Ectodermal cell (in vitro differentiated cells): ENCODE results near the gene PLXDC1.

Source experiments
- H3K27ac ChIP-seq: 2 replicates; pipeline ENCODE4 v1.7.0; 2013; ENCODE audit warnings: mild to moderate bottlenecking, low read depth, low read length; ENCODE audit not compliant: insufficient read depth, poor library complexity, severe bottlenecking
- H3K27me3 ChIP-seq: 2 replicates; pipeline ENCODE4 v1.7.0; 2013; ENCODE audit warnings: mild to moderate bottlenecking, low read length; ENCODE audit not compliant: insufficient read depth, control insufficient read depth, poor library complexity, severe bottlenecking
- H3K36me3 ChIP-seq: one replicate; pipeline ENCODE4 v1.7.0; 2013; ENCODE audit warnings: low read length; ENCODE audit not compliant: control insufficient read depth, insufficient read depth
- H3K4me1 ChIP-seq: one replicate; pipeline ENCODE4 v1.7.0; 2013; ENCODE audit warnings: low read length; ENCODE audit not compliant: control insufficient read depth, insufficient read depth
- H3K4me3 ChIP-seq: 2 replicates; pipeline ENCODE4 v1.7.0; 2013; ENCODE audit warnings: low read depth, low read length, control low read depth; ENCODE audit not compliant: insufficient read depth
- H3K9me3 ChIP-seq: 2 replicates; pipeline ENCODE4 v1.7.0; 2013; ENCODE audit warnings: mild to moderate bottlenecking, low read length, moderate library complexity; ENCODE audit not compliant: control insufficient read depth
- WGBS, 2 experiments: methylation state at CpG; one replicate each; pipeline ENCODE4 v1.1.7; 2013; ENCODE audit warnings: missing lambda C conversion rate in 2 of 2; 5-methylcytosine and 5-hydroxymethylcytosine counted together

The PLXDC1 gene

DNA sequence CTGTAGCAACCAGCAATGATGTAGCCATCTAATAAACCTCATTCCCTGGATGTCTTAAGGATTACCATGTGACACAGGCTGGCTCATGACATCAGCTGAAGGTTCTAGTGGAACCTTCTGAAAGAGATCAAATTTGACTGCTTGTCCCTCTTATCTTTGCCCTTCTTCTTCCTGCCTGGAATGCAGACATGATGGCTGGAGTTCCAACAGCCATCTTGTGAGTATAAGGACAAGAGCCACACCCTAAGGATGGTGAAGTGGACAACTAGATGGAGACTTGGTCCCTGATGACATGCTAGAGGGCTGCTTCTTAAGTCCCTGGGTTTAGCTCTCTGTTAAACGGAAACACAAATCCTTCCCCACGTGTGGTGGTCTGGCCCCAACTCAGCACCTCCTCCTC lies 37.6 kb downstream of the PLXDC1 start:
- Histone ChIP-seq H3K36me3 (no peaks in the 10 kb centered on the region), H3K4me1 (peaks cover 4% of the 10 kb centered on the region), H3K9me3 (no peaks in the 10 kb centered on the region), H3K4me3 (no peak overlapping the region), H3K27me3 (no peaks in the 10 kb centered on the region), H3K27ac (no peak overlapping the region)
- WGBS, 2 experiments, result 87 to 92% methylated on average over 2 of the region's 2 CpGs

DNA sequence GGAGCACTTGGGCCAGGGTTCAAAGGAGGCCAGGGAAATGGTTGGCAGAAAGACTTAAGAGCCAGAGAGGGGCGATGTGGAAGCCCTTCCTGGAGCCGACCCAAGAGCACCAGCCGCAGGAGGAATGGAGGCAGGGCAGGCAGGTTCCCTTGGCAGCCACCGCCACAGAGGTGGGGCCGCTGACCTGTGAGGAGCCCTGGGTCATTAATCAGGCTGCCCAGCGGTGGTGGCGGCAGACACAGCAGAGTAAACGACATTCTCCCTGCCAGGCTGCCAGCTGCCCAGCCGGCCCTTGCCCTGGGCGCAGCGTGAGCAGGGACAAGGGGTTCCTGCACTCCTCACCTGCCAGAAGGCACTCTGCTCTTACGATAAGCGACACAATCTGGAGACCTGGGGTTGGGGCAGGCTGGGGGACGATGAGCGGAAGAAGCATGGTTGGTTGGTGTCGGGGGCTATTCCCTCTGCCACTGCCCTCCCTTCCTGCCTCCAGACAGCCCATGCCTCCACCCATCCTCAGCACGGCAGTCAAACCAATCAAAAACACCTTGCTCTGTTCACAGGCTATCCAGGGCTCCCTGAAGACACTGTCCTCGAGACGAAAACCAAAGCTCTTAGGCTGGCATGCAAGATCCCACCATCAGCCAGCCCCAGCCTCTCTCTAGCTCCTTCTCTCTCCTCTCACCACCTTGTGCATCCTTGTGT lies 40.9 kb downstream of the PLXDC1 start:
- 83 to 85% methylated on average over 19 of the region's 19 CpGs for WGBS, 2 experiments
- H3K27ac ChIP-seq, result no peak overlapping the region
- H3K9me3 ChIP-seq, result no peaks in the 10 kb centered on the region

DNA sequence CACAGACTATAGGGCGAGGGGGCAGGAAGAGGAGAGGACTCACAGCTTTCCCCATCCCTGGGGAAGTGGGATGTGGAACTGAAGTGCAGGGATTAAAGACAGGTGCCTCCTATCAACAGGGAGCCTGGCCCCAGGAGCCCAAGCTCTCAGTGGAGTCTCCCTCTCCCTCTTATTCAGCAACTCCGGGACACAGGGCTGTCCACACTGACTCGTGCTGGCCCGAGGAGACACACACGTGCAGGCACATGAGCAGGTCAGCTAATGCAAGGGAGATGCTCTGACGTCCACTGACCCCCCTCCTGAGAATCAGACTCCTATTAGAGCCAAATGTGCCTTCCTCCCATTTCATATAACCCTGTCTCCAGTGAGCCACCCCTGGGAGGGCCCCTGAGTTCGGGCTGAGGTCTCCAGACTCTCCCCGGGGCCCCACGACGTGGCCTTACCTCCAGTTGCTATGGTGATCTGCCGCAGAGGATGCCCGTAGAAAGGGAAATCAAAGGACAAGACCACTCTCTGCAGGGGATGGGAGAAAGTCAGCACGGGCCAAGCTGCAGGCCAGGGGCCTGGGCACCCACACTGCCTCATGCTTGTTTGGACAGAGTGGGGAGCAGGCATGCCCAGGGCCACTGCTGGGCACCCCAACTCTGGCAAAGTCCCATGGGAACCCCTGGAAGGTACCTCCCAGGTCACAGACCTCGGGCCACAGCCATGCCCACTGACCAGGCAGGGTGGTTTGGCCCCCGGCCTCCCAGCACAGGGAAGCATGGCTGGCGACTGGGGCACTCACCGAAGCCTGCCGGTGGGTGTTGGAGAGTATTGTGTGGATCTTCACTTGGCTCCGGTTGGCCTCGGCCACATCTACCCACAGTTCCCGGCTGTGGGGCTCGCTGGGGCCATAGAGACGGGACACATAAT lies 42.7 kb downstream of the PLXDC1 start:
- Histone ChIP-seq H3K27ac (no peak overlapping the region), H3K36me3 (no peaks in the 10 kb centered on the region), H3K4me3 (no peak overlapping the region), H3K27me3 (no peaks in the 10 kb centered on the region), H3K4me1 (peaks cover 4% of the 10 kb centered on the region), H3K9me3 (no peaks in the 10 kb centered on the region)
- 90 to 91% methylated on average over 23 of the region's 23 CpGs for WGBS, 2 experiments

More for the DNA sequence above, 40.9 kb downstream of the PLXDC1 start:
- no peaks in the 10 kb centered on the region for H3K36me3 ChIP-seq
- H3K4me1 ChIP-seq, result peaks cover 4% of the 10 kb centered on the region
- H3K27me3 ChIP-seq, result no peaks in the 10 kb centered on the region
- no peak overlapping the region for H3K4me3 ChIP-seq

DNA sequence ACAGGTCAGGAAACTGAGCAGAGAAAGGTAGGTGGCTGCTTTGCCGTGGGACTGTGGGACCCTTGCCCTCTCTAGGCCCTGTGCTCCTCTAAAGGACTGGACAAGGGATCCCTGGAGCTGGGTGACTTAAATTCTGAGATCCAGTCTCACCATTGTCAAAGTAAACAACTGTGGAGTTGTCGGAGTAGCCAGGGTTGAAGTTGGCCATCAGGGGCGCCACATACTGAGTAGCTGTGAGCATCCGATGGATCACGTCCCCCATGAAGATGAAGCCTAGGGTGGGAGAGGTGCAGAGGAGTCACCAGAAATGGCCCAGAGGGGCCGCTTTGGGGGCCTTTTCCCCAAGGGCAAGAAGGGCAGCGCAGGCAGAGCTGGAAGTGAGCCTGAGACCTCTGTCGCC lies 43.5 kb downstream of the PLXDC1 start:
- Histone ChIP-seq H3K4me1 (peaks cover 4% of the 10 kb centered on the region), H3K27me3 (no peaks in the 10 kb centered on the region), H3K27ac (no peak overlapping the region), H3K4me3 (no peak overlapping the region), H3K9me3 (no peaks in the 10 kb centered on the region), H3K36me3 (no peaks in the 10 kb centered on the region)
- 88 to 89% methylated on average over 8 of the region's 8 CpGs for WGBS, 2 experiments

DNA sequence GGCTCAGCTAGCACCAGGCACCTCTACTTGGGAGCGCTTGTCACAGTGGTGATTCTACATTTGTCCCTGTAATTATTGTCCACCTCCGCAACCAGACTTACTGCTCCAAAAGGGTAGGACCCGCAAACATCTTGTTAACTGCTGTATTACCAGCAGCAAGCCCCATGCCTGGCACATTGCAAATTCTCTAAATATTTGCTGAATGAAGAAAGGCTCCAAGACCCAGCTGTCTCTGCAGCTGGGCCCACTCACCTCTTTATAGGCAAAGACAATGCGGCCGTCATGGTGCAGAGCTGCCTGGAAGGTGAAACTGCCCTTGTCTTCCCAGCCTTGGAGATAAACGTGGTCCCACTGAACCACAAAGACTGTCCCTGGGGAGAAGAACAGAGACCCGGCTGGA lies 44.3 kb downstream of the PLXDC1 start:
- Histone ChIP-seq H3K36me3 (no peaks in the 10 kb centered on the region), H3K4me3 (no peak overlapping the region), H3K4me1 (peaks cover 4% of the 10 kb centered on the region), H3K9me3 (no peaks in the 10 kb centered on the region), H3K27me3 (no peaks in the 10 kb centered on the region), H3K27ac (no peak overlapping the region)
- 91 to 95% methylated on average over 7 of the region's 7 CpGs for WGBS, 2 experiments

DNA sequence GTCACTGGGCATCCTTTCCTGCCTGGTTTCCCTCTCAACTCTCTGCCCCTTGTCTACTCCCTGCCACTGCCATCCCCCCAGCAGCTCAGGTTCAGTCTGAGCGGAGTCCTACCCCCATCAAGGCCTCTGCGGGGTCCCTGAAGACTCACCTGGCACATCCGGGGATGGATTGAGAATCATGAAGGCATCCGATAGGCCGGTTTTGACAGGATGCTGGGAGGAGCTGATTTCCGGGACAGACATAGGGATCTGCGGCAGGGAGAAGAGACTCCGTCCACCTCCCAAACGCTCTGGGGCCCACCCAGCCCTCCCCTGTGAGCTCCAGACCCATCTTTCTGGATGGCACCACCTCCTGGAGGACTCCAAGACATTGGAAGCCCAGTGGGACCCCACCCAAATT lies 45.7 kb downstream of the PLXDC1 start:
- 81 to 82% methylated on average over 9 of the region's 9 CpGs for WGBS, 2 experiments
- H3K27ac ChIP-seq, result no peak overlapping the region

DNA sequence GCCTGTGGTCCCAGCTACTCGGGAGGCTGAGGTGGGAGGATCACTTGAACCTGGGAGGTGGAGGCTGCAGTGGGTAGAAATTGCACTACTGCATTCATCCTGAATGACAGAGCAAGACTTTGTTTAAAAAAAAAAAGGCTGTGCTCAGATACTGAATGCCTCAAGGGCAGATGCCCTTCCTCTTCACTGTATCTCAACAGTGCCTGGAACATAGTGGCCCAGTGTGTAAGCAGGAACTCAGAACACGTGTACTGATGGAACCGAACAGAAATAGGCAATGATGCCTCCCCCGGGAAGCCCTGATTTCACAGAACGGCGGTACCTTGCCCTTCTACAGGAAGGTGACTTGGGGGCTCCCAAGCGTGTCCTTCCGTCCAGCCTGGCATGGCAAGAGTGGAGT lies 46.8 kb downstream of the PLXDC1 start:
- Histone ChIP-seq H3K4me3 (no peak overlapping the region), H3K27ac (no peak overlapping the region), H3K27me3 (no peaks in the 10 kb centered on the region)

More for the DNA sequence above, 45.7 kb downstream of the PLXDC1 start:
- H3K4me3 ChIP-seq, result no peak overlapping the region
- H3K36me3 ChIP-seq, result no peaks in the 10 kb centered on the region
- peaks cover 4% of the 10 kb centered on the region for H3K4me1 ChIP-seq
- no peaks in the 10 kb centered on the region for H3K27me3 ChIP-seq
- no peaks in the 10 kb centered on the region for H3K9me3 ChIP-seq

DNA sequence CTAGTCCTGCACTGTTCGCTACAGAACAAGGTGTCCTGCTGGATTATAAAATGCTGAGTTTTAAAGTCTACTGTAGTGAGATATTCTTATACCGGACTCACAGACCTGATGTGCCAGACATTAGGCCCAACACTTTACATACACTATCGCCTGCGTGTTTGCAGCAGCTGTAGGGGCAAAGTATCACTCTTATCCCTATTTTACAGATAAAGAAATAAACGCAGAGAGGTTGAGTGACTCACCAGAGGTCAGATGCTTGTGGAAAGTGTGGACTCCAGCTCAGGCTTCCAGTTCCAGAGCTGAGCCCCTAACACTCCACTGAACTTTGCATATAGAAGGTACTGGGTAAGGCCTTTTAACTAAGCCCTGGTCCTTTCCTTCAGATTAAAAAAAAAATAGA lies 47.4 kb downstream of the PLXDC1 start:
- Histone ChIP-seq H3K9me3 (no peaks in the 10 kb centered on the region), H3K27me3 (no peaks in the 10 kb centered on the region), H3K4me3 (no peak overlapping the region), H3K4me1 (no peaks in the 10 kb centered on the region), H3K27ac (no peak overlapping the region), H3K36me3 (no peaks in the 10 kb centered on the region)
- WGBS, 2 experiments, result 90 to 92% methylated on average over 5 of the region's 5 CpGs

More for the DNA sequence above, 46.8 kb downstream of the PLXDC1 start:
- 89 to 93% methylated on average over 8 of the region's 8 CpGs for whole genome bisulfite sequencing, 2 experiments
- Histone ChIP-seq H3K36me3 (no peaks in the 10 kb centered on the region), H3K4me1 (no peaks in the 10 kb centered on the region), H3K9me3 (no peaks in the 10 kb centered on the region)

DNA sequence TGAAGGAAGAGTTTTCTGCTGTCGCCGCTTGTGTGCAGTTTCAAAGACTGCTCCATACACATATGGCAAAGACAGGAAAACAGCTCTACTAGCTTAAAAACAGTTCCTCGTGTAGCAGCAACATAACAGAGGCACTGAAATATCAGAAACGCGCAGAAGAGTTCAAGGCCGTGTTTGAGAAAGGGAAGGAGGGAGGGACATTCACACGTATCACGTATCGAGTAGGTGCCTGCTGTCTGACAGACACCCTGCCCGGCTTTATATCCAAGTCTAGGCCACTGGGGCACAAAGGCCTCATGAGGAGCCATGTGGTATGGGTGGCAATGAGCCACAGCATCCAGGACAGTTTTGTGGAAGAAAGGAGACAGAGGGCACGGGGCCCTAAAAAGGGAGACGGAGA lies 50.3 kb downstream of the PLXDC1 start:
- WGBS, 2 experiments, result 94 to 96% methylated on average over 12 of the region's 12 CpGs
- H3K4me3 ChIP-seq, result no peak overlapping the region
- no peaks in the 10 kb centered on the region for H3K36me3 ChIP-seq
- no peak overlapping the region for H3K27ac ChIP-seq
- no peaks in the 10 kb centered on the region for H3K27me3 ChIP-seq
- H3K4me1 ChIP-seq, result peaks cover 4% of the 10 kb centered on the region
- no peaks in the 10 kb centered on the region for H3K9me3 ChIP-seq

DNA sequence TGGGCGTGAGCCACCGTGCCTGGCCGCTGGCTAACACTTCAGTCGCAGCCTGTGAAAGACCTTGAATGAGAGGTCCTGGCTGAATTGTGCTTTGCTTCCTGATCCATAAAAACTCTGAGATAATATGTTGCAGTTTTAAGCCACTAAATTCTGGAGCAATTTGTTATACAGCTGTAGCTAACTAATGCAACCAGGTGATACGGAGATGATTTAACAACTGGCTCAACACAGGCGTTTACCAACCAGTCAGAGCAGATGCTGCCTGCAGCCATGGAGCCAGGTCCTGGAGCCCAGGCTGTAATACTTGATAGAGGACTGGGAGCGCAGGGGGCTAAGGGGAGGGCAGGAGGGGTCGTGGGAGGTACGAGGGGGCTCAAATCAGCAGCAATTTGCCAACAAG lies 50.9 kb downstream of the PLXDC1 start:
- Histone ChIP-seq H3K27me3 (no peaks in the 10 kb centered on the region), H3K36me3 (no peaks in the 10 kb centered on the region), H3K4me1 (peaks cover 4% of the 10 kb centered on the region), H3K27ac (no peak overlapping the region), H3K9me3 (no peaks in the 10 kb centered on the region), H3K4me3 (no peak overlapping the region)
- WGBS, 2 experiments, result 93 to 95% methylated on average over 9 of the region's 9 CpGs
